Neural cell (in vitro differentiated cells): Measurements from ENCODE around the gene ANGPTL2. TPM values are rescaled to one million over a fixed set of nuclear protein-coding genes. Genes with fewer than 3 reads are reported as not detected.

Experiments
- H2AFZ ChIP-seq: fragments of 200-600, 300-800 bp; sonication (generic), shearing (Covaris generic); 2 replicates; pipeline ENCODE4 v1.6.0; 2014; ENCODE audit warnings: low read depth, mild to moderate bottlenecking, antibody characterized with exemption, low read length, moderate library complexity
- H3F3A ChIP-seq: fragments of 200-600 bp; shearing (Covaris generic); 2 replicates; pipeline ENCODE4 v1.6.1; 2016; ENCODE audit warnings: mild to moderate bottlenecking, moderate library complexity, mixed read lengths, antibody characterized with exemption, low read length; ENCODE audit not compliant: insufficient read depth, poor library complexity, severe bottlenecking
- H3K27ac ChIP-seq: fragments of 200-600, 300-800 bp; sonication (generic), shearing (Covaris generic); 2 replicates; pipeline ENCODE4 v1.5.1; 2014; ENCODE audit warnings: mild to moderate bottlenecking, low read length, moderate library complexity
- H3K27me3 ChIP-seq: fragments of 300-800, 200-600 bp; sonication (generic), shearing (Covaris generic); 2 replicates; pipeline ENCODE4 v1.6.0; 2014; ENCODE audit warnings: mild to moderate bottlenecking, low read depth, low read length, moderate library complexity; ENCODE audit not compliant: insufficient read depth
- H3K36me3 ChIP-seq: fragments of 300-800, 200-600 bp; sonication (generic), shearing (Covaris generic); 2 replicates; pipeline ENCODE4 v1.5.1; 2014; ENCODE audit warnings: mild to moderate bottlenecking, antibody characterized with exemption, low read length, moderate library complexity; ENCODE audit not compliant: insufficient read depth
- H3K4me2 ChIP-seq: fragments of 300-800, 200-600 bp; sonication (generic), shearing (Covaris generic); 2 replicates; pipeline ENCODE4 v1.6.0; 2014; ENCODE audit warnings: mild to moderate bottlenecking, low read length
- H3K4me3 ChIP-seq: fragments of 300-800, 200-600 bp; sonication (generic), shearing (Covaris generic); 2 replicates; pipeline ENCODE4 v1.5.1; 2014; ENCODE audit warnings: mild to moderate bottlenecking, low read length, moderate library complexity
- H3K79me2 ChIP-seq: fragments of 200-600 bp; shearing (Covaris generic); replicated peaks from 2 replicates; pipeline ENCODE4 v1.6.0; 2014; ENCODE audit warnings: mild to moderate bottlenecking, low read length, moderate library complexity; ENCODE audit not compliant: insufficient read depth
- H3K9ac ChIP-seq: fragments of 300-800, 200-600 bp; sonication (generic), shearing (Covaris generic); 2 replicates; pipeline ENCODE4 v1.6.1; 2016; ENCODE audit warnings: mild to moderate bottlenecking, low read length, mixed read lengths
- H3K9me2 ChIP-seq: fragments of 200-600 bp; shearing (Covaris generic); 2 replicates; pipeline ENCODE4 v1.6.1; 2016; ENCODE audit warnings: mild to moderate bottlenecking, low read length, mixed read lengths; ENCODE audit not compliant: insufficient read depth
- H3K9me3 ChIP-seq: fragments of 200-600, 300-800 bp; sonication (generic), shearing (Covaris generic); 2 replicates; pipeline ENCODE4 v1.6.1; 2016; ENCODE audit warnings: mild to moderate bottlenecking, mixed run types, low read length, moderate library complexity, mixed read lengths
- H4K20me1 ChIP-seq: fragments of 200-600 bp; shearing (Covaris generic); 2 replicates; pipeline ENCODE4 v1.6.1; 2016; ENCODE audit warnings: mild to moderate bottlenecking, mixed run types; ENCODE audit not compliant: insufficient read depth
- EP300 ChIP-seq: fragments of 450-650 bp; conservative IDR thresholded peaks from 2 replicates; pipeline ENCODE4 v1.6.1; 2014; ENCODE audit warnings: antibody characterized with exemption, mild to moderate bottlenecking, moderate library complexity; ENCODE audit not compliant: poor library complexity, severe bottlenecking
- EZH2 ChIP-seq: fragments of 200-600, 300-800 bp; shearing (Covaris generic), sonication (generic); IDR thresholded peaks from 2 replicates; pipeline ENCODE4 v1.6.1; 2014; ENCODE audit warnings: antibody characterized with exemption, low read length, borderline replicate concordance, mild to moderate bottlenecking; ENCODE audit not compliant: insufficient read depth, poor library complexity, severe bottlenecking
- MXI1 ChIP-seq: fragments of 450-650 bp; conservative IDR thresholded peaks from 2 replicates; pipeline ENCODE4 v1.6.1; 2014; ENCODE audit warnings: antibody characterized with exemption, mild to moderate bottlenecking; ENCODE audit not compliant: poor library complexity, severe bottlenecking
- RAD21 ChIP-seq: fragments of 450-650 bp; conservative IDR thresholded peaks from 2 replicates; pipeline ENCODE4 v1.6.1; 2014; ENCODE audit warnings: antibody characterized with exemption, mild to moderate bottlenecking, moderate library complexity
- REST ChIP-seq: IDR thresholded peaks from 2 replicates; pipeline ENCODE4 v1.6.1; 2012; ENCODE audit warnings: borderline replicate concordance
- TAF1 ChIP-seq: IDR thresholded peaks from 2 replicates; pipeline ENCODE4 v1.6.1; 2012; ENCODE audit warnings: low read depth
- polyA plus RNA-seq: library from polyadenylated mRNA; depleted of rRNA; stranded (reverse); fragments of >200 nt; gene quantifications from 2 replicates; pipeline ENCODE4 v1.2.3, GENCODE V29; 2014
- TF ChIP-seq, protein P1 (sequence below): fragments of 450-650 bp; IDR thresholded peaks from 2 replicates; pipeline ENCODE4 v1.5.1; 2014; ENCODE audit warnings: antibody characterized with exemption, mild to moderate bottlenecking, moderate library complexity; ENCODE audit not compliant: poor library complexity, severe bottlenecking

Gene ANGPTL2
- polyA plus RNA-seq, 1 donor from 2014 or later = not detected

- TF ChIP-seq, protein P1, sequence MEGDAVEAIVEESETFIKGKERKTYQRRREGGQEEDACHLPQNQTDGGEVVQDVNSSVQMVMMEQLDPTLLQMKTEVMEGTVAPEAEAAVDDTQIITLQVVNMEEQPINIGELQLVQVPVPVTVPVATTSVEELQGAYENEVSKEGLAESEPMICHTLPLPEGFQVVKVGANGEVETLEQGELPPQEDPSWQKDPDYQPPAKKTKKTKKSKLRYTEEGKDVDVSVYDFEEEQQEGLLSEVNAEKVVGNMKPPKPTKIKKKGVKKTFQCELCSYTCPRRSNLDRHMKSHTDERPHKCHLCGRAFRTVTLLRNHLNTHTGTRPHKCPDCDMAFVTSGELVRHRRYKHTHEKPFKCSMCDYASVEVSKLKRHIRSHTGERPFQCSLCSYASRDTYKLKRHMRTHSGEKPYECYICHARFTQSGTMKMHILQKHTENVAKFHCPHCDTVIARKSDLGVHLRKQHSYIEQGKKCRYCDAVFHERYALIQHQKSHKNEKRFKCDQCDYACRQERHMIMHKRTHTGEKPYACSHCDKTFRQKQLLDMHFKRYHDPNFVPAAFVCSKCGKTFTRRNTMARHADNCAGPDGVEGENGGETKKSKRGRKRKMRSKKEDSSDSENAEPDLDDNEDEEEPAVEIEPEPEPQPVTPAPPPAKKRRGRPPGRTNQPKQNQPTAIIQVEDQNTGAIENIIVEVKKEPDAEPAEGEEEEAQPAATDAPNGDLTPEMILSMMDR = no peak
- no peak for TF ChIP-seq REST
- TF ChIP-seq EZH2 = no peak
- H3K36me3 ChIP-seq = peaks cover 11% of the 10 kb centered on the region
Observed at GRCh38 chr9:127170652-127171051, 48.2 kb upstream of the ANGPTL2 start.

GRCh38 chr9:127170103-127170502 lies 47.7 kb upstream of the ANGPTL2 start:
- no peaks in the 10 kb centered on the region for H4K20me1 ChIP-seq
- H3K4me2 ChIP-seq = no peak overlapping the region
- peaks cover 11% of the 10 kb centered on the region for H3K36me3 ChIP-seq
- no peak overlapping the region for H3K27ac ChIP-seq
- no peaks in the 10 kb centered on the region for H3K9me2 ChIP-seq
- no peaks in the 10 kb centered on the region for H3K9me3 ChIP-seq
- H3K79me2 ChIP-seq = no peaks in the 10 kb centered on the region
- H3F3A ChIP-seq = no peaks in the 10 kb centered on the region
- no peaks in the 10 kb centered on the region for H3K27me3 ChIP-seq
- H3K9ac ChIP-seq = no peak overlapping the region
- TF ChIP-seq TAF1 (no peak), EP300 (no peak), RAD21 (no peak), REST (no peak), MXI1 (no peak)
- TF ChIP-seq, protein P1 = no peak
- H3K4me3 ChIP-seq = no peak overlapping the region
- H2AFZ ChIP-seq = no peak overlapping the region

More at GRCh38 chr9:127170652-127171051, 48.2 kb upstream of the ANGPTL2 start:
- no peak overlapping the region for H3K4me2 ChIP-seq
- H3K9me3 ChIP-seq = no peaks in the 10 kb centered on the region
- no peaks in the 10 kb centered on the region for H3K9me2 ChIP-seq
- no peaks in the 10 kb centered on the region for H3F3A ChIP-seq
- no peaks in the 10 kb centered on the region for H4K20me1 ChIP-seq
- no peak overlapping the region for H3K9ac ChIP-seq
- no peak overlapping the region for H3K4me3 ChIP-seq
- no peak overlapping the region for H3K27ac ChIP-seq
- no peaks in the 10 kb centered on the region for H3K27me3 ChIP-seq
- H2AFZ ChIP-seq = no peak overlapping the region
- H3K79me2 ChIP-seq = no peaks in the 10 kb centered on the region
